Measurements from ENCODE around the gene IGSF3.

- TF ChIP-seq, protein P1, sequence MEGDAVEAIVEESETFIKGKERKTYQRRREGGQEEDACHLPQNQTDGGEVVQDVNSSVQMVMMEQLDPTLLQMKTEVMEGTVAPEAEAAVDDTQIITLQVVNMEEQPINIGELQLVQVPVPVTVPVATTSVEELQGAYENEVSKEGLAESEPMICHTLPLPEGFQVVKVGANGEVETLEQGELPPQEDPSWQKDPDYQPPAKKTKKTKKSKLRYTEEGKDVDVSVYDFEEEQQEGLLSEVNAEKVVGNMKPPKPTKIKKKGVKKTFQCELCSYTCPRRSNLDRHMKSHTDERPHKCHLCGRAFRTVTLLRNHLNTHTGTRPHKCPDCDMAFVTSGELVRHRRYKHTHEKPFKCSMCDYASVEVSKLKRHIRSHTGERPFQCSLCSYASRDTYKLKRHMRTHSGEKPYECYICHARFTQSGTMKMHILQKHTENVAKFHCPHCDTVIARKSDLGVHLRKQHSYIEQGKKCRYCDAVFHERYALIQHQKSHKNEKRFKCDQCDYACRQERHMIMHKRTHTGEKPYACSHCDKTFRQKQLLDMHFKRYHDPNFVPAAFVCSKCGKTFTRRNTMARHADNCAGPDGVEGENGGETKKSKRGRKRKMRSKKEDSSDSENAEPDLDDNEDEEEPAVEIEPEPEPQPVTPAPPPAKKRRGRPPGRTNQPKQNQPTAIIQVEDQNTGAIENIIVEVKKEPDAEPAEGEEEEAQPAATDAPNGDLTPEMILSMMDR (conservative IDR thresholded peaks at IDR 0.05) = no peak
- TF ChIP-seq ZFX (IDR thresholded peaks at IDR 0.05) = no peak
Observed at GRCh38 chr1:116540088-116540487, 127.4 kb downstream of the IGSF3 start.

Measured in C4-2B (cell line).